ENCODE results near the gene FAF1. TPM values are rescaled to one million over a fixed set of nuclear protein-coding genes. Genes with fewer than 3 reads are reported as not detected.

Gene FAF1
- total and polyA plus RNA-seq, 2 donors (not counting 3 experiments of a cell fraction or from before 2014, with no cell fraction given): 9.0 to 57.6 TPM

GRCh38 chr1:50829014-50829958 lies 130.8 kb downstream of the FAF1 start:
- peaks cover 2% of the 10 kb centered on the region for H3K79me2 ChIP-seq (ENCODE audit: control insufficient read depth, insufficient read depth, low read length)
- no peak overlapping the region for H3K4me2 ChIP-seq (ENCODE audit: insufficient read depth, low read length)
- no peaks in the 10 kb centered on the region for H3K9me1 ChIP-seq (replicated peaks; ENCODE audit: control insufficient read depth, extremely low read depth, insufficient read depth, low read length)
- no peaks in the 10 kb centered on the region for H3K9me3 ChIP-seq (replicated peaks; ENCODE audit: control insufficient read depth, insufficient read depth, low read length)
- no peaks in the 10 kb centered on the region for H3K36me3 ChIP-seq (ENCODE audit: control insufficient read depth in 2 of 2, extremely low read depth in 1 of 2, insufficient read depth in 2 of 2, low read length in 2 of 2)
- TF ChIP-seq MYC (IDR thresholded peaks at IDR 0.05; ENCODE audit: low read depth, low read length) (no peak), POLR2A (IDR thresholded peaks at IDR 0.05; ENCODE audit: low read depth, low read length) (no peak), POLR2AphosphoS5 (IDR thresholded peaks at IDR 0.05; ENCODE audit: insufficient read depth, low read depth, low read length) (no peak), GATA2 (IDR thresholded peaks at IDR 0.05; ENCODE audit: insufficient read depth, insufficient read length, low read depth, low read length) (no peak), EZH2 (IDR thresholded peaks at IDR 0.05; ENCODE audit: borderline replicate concordance, low read depth, low read length, severe bottlenecking) (no peak), JUN (IDR thresholded peaks at IDR 0.05; ENCODE audit: borderline replicate concordance, insufficient read depth, insufficient read length, low read depth) (no peak), FOS (IDR thresholded peaks at IDR 0.05; ENCODE audit: borderline replicate concordance, insufficient read depth, low read length) (no peak)
- no peaks in the 10 kb centered on the region for H3K4me1 ChIP-seq (ENCODE audit: control insufficient read depth, extremely low read depth, insufficient read depth, low read length)
- intact Hi-C loops (cut with micrococcal nuclease): no loop called here
- CTCF ChIA-PET: interaction anchor here (1.1 kb wide), 1 partner anchor 12 kb away, joined by 3 read pairs; no protein-coding TSS in a partner anchor
- dilution Hi-C loops (cut with MboI; ENCODE audit: extremely low pct_ligation_motif_present, low sequenced_read_pairs): no loop called here
- no peak overlapping the region for H3K4me3 ChIP-seq (replicated peaks in 1 of 3; ENCODE audit: insufficient read depth in 1 of 3, low read depth in 1 of 3, low read length in 3 of 3)
- POLR2A ChIA-PET: no interaction called here
- BruUV-seq (replicated peaks): no TSS peak
- DNase-seq (ENCODE audit: low read depth, low spot score): peak; percentile 80
- no peak overlapping the region for H3K9ac ChIP-seq (replicated peaks; ENCODE audit: extremely low read depth, insufficient read depth, low read length)
- H2AFZ ChIP-seq (ENCODE audit: low read depth, low read length): no peak overlapping the region
- H3K27ac ChIP-seq (ENCODE audit: insufficient read depth, low read depth, low read length): no peak overlapping the region
- no peaks in the 10 kb centered on the region for H4K20me1 ChIP-seq (replicated peaks; ENCODE audit: control insufficient read depth, extremely low read depth, insufficient read depth, low read length)
- FAIRE-seq: no peak
- no peaks in the 10 kb centered on the region for H3K27me3 ChIP-seq (ENCODE audit: control insufficient read depth in 2 of 2, insufficient read depth in 2 of 2, low read length in 2 of 2)

GRCh38 chr1:50827546-50827945 lies 132.5 kb downstream of the FAF1 start:
- Histone ChIP-seq H3K4me3 (replicated peaks in 1 of 3; ENCODE audit: insufficient read depth in 1 of 3, low read depth in 1 of 3, low read length in 3 of 3) (no peak overlapping the region), H4K20me1 (replicated peaks; ENCODE audit: control insufficient read depth, extremely low read depth, insufficient read depth, low read length) (no peaks in the 10 kb centered on the region), H3K79me2 (ENCODE audit: control insufficient read depth, insufficient read depth, low read length) (peaks cover 6% of the 10 kb centered on the region), H3K27ac (ENCODE audit: insufficient read depth, low read depth, low read length) (no peak overlapping the region), H3K4me1 (ENCODE audit: control insufficient read depth, extremely low read depth, insufficient read depth, low read length) (no peaks in the 10 kb centered on the region), H3K9me3 (replicated peaks; ENCODE audit: control insufficient read depth, insufficient read depth, low read length) (no peaks in the 10 kb centered on the region), H3K4me2 (ENCODE audit: insufficient read depth, low read length) (no peak overlapping the region), H3K9me1 (replicated peaks; ENCODE audit: control insufficient read depth, extremely low read depth, insufficient read depth, low read length) (no peaks in the 10 kb centered on the region), H2AFZ (ENCODE audit: low read depth, low read length) (no peak overlapping the region), H3K9ac (replicated peaks; ENCODE audit: extremely low read depth, insufficient read depth, low read length) (no peak overlapping the region), H3K27me3 (ENCODE audit: control insufficient read depth in 2 of 2, insufficient read depth in 2 of 2, low read length in 2 of 2) (no peaks in the 10 kb centered on the region), H3K36me3 (ENCODE audit: control insufficient read depth in 2 of 2, extremely low read depth in 1 of 2, insufficient read depth in 2 of 2, low read length in 2 of 2) (no peaks in the 10 kb centered on the region)
- FAIRE-seq (no peak), DNase-seq (ENCODE audit: low read depth, low spot score) (no peak)
- TF ChIP-seq POLR2A (IDR thresholded peaks at IDR 0.05; ENCODE audit: low read depth, low read length) (no peak), GATA2 (IDR thresholded peaks at IDR 0.05; ENCODE audit: insufficient read depth, insufficient read length, low read depth, low read length) (no peak), EZH2 (IDR thresholded peaks at IDR 0.05; ENCODE audit: borderline replicate concordance, low read depth, low read length, severe bottlenecking) (no peak), FOS (IDR thresholded peaks at IDR 0.05; ENCODE audit: borderline replicate concordance, insufficient read depth, low read length) (no peak), MAX (IDR thresholded peaks at IDR 0.05; ENCODE audit: insufficient read depth, insufficient read length) (no peak), CTCF (IDR thresholded peaks at IDR 0.05; ENCODE audit: extremely low read depth in 1 of 2, insufficient read depth in 1 of 2, low read depth in 1 of 2, low read length in 2 of 2) (no peak), JUN (IDR thresholded peaks at IDR 0.05; ENCODE audit: borderline replicate concordance, insufficient read depth, insufficient read length, low read depth) (no peak), MYC (IDR thresholded peaks at IDR 0.05; ENCODE audit: low read depth, low read length) (no peak), POLR2AphosphoS5 (IDR thresholded peaks at IDR 0.05; ENCODE audit: insufficient read depth, low read depth, low read length) (no peak)
- no TSS peak for BruUV-seq (replicated peaks)
- dilution Hi-C loops (cut with MboI; ENCODE audit: extremely low pct_ligation_motif_present, low sequenced_read_pairs) (no loop called here), intact Hi-C loops (cut with micrococcal nuclease) (no loop called here)
- ChIA-PET POLR2A (no interaction called here), CTCF (no interaction called here)
